HL-60 (cell line): ENCODE results near the gene AFF1.
"Not testable (repeated sequence)": the region's sequence is repeated elsewhere in the genome, so short reads cannot be mapped to it uniquely, and the experiment has no call there.

Experiments
- DNase-seq, 2 experiments: peaks; one replicate each; pipeline ENCODE4 v3.0.0-alpha.2; 2010 to 2020; ENCODE audit warnings: low read depth in 1 of 2, low spot score in 1 of 2
- H3K27ac ChIP-seq: fragments of 250-450 bp; sonication (Bioruptor Pico); replicated peaks from 2 replicates; pipeline ENCODE4 v1.5.1; 2020; ENCODE audit warnings: mild to moderate bottlenecking, moderate library complexity
- H3K27me3 ChIP-seq: fragments of 250-450 bp; sonication (Bioruptor Pico); 2 replicates; pipeline ENCODE4 v1.5.1; 2021; ENCODE audit warnings: mild to moderate bottlenecking, moderate library complexity; ENCODE audit not compliant: insufficient read depth, poor library complexity, severe bottlenecking
- H3K4me3 ChIP-seq: replicated peaks from 2 replicates; pipeline ENCODE4 v1.5.1; 2011; ENCODE audit warnings: mild to moderate bottlenecking, control low read depth, low read length; ENCODE audit not compliant: insufficient read depth
- CTCF ChIP-seq: IDR thresholded peaks from one replicate; pipeline ENCODE4 v1.5.1; 2011; ENCODE audit warnings: low read length, control low read depth, inconsistent platforms; ENCODE audit not compliant: insufficient read depth
- GABPA ChIP-seq: IDR thresholded peaks from 2 replicates; pipeline ENCODE4 v1.6.1; 2012; ENCODE audit warnings: low read depth
- POLR2AphosphoS5 ChIP-seq: IDR thresholded peaks from 2 replicates; pipeline ENCODE4 v1.6.1; 2012; ENCODE audit warnings: low read depth
- REST ChIP-seq: IDR thresholded peaks from 2 replicates; pipeline ENCODE4 v1.6.1; 2012; ENCODE audit warnings: low read depth; ENCODE audit not compliant: insufficient replicate concordance
- SPI1 ChIP-seq: IDR thresholded peaks from 2 replicates; pipeline ENCODE4 v1.6.1; 2012; ENCODE audit warnings: low read depth, mild to moderate bottlenecking, borderline replicate concordance

Gene AFF1

GRCh38 chr4:86980230-86980629 lies 45.4 kb downstream of the AFF1 start:
- H3K27ac ChIP-seq, result no peak overlapping the region
- no peaks in the 10 kb centered on the region for H3K27me3 ChIP-seq
- H3K4me3 ChIP-seq, result no peak overlapping the region
- TF ChIP-seq REST, result no peak
- TF ChIP-seq POLR2AphosphoS5, result no peak
- no peak for TF ChIP-seq SPI1
- no peak for TF ChIP-seq CTCF
- no peak for TF ChIP-seq GABPA
- DNase-seq, result no peak

- Histone ChIP-seq H3K4me3 (no peak overlapping the region), H3K27ac (peak overlapping the region; percentile 51), H3K27me3 (no peaks in the 10 kb centered on the region)
- peak in 1 of 2 experiments; percentile 73 for DNase-seq
- peak; percentile 73; the same call in 1 of the 2 replicates for TF ChIP-seq SPI1
- no peak for TF ChIP-seq POLR2AphosphoS5
These were observed 47.0 kb downstream of the AFF1 start for GRCh38 chr4:86981789-86982188.

- not testable (repeated sequence) for DNase-seq, H3K4me3 ChIP-seq, H3K27ac ChIP-seq, H3K27me3 ChIP-seq
These were observed 51.0 kb downstream of the AFF1 start for GRCh38 chr4:86985852-86986251.

GRCh38 chr4:86989658-86990057 lies 54.8 kb downstream of the AFF1 start:
- DNase-seq, H3K27me3 ChIP-seq, H3K4me3 ChIP-seq, H3K27ac ChIP-seq: not testable (repeated sequence)

GRCh38 chr4:86990510-86990909 lies 55.7 kb downstream of the AFF1 start:
- no peak overlapping the region for H3K4me3 ChIP-seq
- H3K27ac ChIP-seq, result no peak overlapping the region
- TF ChIP-seq CTCF (no peak), POLR2AphosphoS5 (no peak), GABPA (no peak), REST (no peak), SPI1 (no peak)
- H3K27me3 ChIP-seq, result no peaks in the 10 kb centered on the region
- no peak for DNase-seq
